ENCODE measurements around the gene HJURP.

DNA sequence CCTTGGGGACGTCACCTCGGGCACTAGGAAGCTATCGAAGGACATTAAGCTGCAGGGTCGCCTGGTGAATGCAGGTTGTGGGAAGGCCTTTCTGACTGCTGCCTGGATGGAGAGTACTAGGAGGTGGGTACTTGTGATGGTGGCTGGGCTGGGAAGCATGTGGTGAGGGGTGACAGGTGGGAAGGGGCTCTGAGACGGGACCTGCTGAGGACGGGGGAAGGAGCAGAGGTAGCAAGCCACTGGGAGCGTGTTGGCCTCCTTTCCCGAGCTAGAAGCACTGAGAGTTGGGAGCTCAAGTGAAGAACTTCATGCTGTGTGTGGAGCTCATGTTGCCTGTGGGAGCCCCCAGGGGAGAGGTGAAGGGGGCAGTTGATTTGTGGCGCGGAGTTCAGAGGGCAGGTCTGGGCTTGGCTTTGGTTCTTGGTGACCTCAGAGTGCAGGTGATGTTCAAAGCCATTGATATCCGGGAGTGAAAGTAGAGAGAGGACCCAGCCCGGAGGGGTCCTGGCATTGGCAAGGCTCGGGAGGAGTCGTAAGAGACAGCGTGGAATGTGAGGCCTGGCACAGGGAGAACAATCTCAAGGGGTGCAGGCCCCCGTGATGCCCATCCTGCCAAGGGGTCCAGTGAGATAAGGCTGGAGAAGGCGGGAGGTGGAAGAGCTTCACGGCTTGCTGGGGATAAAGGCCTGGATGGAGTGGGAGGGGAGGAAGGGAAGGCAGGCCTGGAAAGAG, 63.0 kb downstream of the HJURP start:
- TF ChIP-seq, protein P1, sequence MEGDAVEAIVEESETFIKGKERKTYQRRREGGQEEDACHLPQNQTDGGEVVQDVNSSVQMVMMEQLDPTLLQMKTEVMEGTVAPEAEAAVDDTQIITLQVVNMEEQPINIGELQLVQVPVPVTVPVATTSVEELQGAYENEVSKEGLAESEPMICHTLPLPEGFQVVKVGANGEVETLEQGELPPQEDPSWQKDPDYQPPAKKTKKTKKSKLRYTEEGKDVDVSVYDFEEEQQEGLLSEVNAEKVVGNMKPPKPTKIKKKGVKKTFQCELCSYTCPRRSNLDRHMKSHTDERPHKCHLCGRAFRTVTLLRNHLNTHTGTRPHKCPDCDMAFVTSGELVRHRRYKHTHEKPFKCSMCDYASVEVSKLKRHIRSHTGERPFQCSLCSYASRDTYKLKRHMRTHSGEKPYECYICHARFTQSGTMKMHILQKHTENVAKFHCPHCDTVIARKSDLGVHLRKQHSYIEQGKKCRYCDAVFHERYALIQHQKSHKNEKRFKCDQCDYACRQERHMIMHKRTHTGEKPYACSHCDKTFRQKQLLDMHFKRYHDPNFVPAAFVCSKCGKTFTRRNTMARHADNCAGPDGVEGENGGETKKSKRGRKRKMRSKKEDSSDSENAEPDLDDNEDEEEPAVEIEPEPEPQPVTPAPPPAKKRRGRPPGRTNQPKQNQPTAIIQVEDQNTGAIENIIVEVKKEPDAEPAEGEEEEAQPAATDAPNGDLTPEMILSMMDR (IDR thresholded peaks at IDR 0.05) = no peak
- TF ChIP-seq POLR2AphosphoS5 (IDR thresholded peaks at IDR 0.05) = no peak

Data from upper lobe of left lung (tissue), 4 donors.